Memory B cell (primary cell): Measurements from ENCODE around the gene ZNF576.
"Not testable (repeated sequence)": the region's sequence is repeated elsewhere in the genome, so short reads cannot be mapped to it uniquely, and the experiment has no call there.

ENCODE experiments used
- ATAC-seq: fragments of 150-1000 bp; cut with Tn5 transposase; 2 replicates; pipeline ENCODE4 v1.10.0; 2021; ENCODE audit warnings: low read depth, mild to moderate bottlenecking, moderate library complexity
- DNase-seq, 2 donors: peaks; one replicate each; pipeline ENCODE4 v3.0.0; 2022; ENCODE audit warnings: low spot score in 2 of 2
- H3K27ac Mint-ChIP-seq: one replicate; pipeline ENCODE4 v1.8.0; 2022; ENCODE audit warnings: mild to moderate bottlenecking, moderate library complexity, mixed read lengths
- H3K27me3 Mint-ChIP-seq: one replicate; pipeline ENCODE4 v1.8.0; 2022; ENCODE audit warnings: mixed read lengths
- H3K36me3 Mint-ChIP-seq: one replicate; pipeline ENCODE4 v1.8.0; 2022; ENCODE audit warnings: mild to moderate bottlenecking, mixed read lengths
- H3K4me1 Mint-ChIP-seq: one replicate; pipeline ENCODE4 v1.8.0; 2022; ENCODE audit warnings: mixed read lengths
- H3K4me3 Mint-ChIP-seq: one replicate; pipeline ENCODE4 v1.8.0; 2022; ENCODE audit warnings: mild to moderate bottlenecking, moderate library complexity, mixed read lengths
- H3K9me3 Mint-ChIP-seq: one replicate; pipeline ENCODE4 v1.8.0; 2022; ENCODE audit warnings: mixed read lengths

ZNF576 gene, protein sequence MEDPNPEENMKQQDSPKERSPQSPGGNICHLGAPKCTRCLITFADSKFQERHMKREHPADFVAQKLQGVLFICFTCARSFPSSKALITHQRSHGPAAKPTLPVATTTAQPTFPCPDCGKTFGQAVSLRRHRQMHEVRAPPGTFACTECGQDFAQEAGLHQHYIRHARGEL

DNA sequence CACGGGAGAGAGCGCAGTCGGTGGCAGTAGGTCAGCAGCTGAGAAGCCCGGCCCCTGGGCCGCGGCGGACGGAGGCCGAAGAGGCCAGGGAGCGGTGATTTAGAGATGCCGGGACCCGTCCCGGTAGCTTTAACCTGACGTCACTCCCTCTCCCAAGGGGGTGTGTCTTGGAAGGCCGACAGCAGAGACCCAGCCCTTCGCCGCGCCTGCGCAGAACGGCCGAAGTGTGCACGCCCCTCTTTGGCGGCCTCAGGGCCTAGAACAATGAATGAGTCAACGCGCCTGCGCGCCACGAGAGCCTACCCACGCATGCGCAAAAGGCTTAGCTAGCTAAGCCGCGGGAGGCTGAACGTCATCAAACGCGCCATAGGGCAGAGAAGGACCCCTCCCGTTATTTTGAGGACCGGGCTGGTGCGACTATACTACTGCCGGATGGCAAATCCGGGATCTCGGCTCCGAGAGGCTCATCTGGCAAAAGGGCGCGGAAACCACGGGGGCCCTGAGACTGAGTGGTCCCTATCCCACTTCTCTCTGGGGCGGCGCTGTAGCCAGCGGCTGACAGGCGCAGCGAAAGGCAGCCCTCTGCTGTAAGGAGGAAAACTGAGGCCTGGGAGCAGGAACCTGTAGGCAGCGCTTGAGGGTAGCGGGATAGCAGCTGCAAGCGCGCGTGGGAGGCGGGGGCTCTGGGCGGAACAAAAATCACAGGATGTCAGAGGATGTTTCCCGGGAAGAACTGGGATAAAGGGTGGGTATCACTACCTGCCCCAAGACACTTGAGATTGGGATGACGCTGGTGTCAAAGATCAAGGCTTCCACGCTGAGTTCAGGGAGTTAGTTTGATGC is at the start of gene ZNF576, which contains the start of gene IRGQ:
Gene ZNF576, plus strand, starts transcription at position 597 of the 843 bp plus-strand sequence. CDS start 514 bp downstream, outside the sequence.
Gene IRGQ, minus strand, starts transcription at position 136 of the 843 bp plus-strand sequence. CDS start 796 bp downstream, outside the sequence.
- peak; percentile 100 for DNase-seq
- no peaks in the 10 kb centered on the region for H3K27me3 Mint-ChIP-seq
- H3K4me3 Mint-ChIP-seq, result peak within 1 kb of the TSS; percentile 95
- H3K9me3 Mint-ChIP-seq, result no peaks in the 10 kb centered on the region
- H3K36me3 Mint-ChIP-seq, result peaks cover 3% of the 10 kb centered on the region
- peak within 1 kb of the TSS; percentile 100 for H3K27ac Mint-ChIP-seq
- peak; percentile 81 for ATAC-seq
- H3K4me1 Mint-ChIP-seq, result peaks cover 30% of the 10 kb centered on the region

DNA sequence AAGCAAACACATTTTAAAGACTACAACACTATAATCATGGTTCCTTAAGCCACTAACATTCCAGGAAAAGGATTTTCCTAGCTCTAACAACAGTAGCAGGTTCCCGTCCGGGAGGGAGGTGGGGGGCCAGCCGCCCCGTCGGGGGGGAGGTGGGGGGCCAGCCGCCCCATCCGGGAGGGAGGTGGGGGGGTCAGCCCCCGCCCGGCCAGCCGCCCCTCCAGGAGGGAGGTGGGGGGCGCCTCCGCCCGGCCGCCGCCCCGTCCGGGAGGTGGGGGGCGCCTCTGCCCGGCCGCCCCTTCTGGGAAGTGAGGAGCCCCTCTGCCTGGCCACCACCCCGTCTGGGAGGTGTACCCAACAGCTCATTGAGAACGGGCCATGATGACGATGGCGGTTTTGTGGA is 48.5 kb upstream of the ZNF576 start:
- H3K9me3 Mint-ChIP-seq, H3K4me3 Mint-ChIP-seq, DNase-seq, H3K27me3 Mint-ChIP-seq, H3K4me1 Mint-ChIP-seq, H3K27ac Mint-ChIP-seq, ATAC-seq: not testable (repeated sequence)
- H3K36me3 Mint-ChIP-seq, result peaks cover 31% of the 10 kb centered on the region

DNA sequence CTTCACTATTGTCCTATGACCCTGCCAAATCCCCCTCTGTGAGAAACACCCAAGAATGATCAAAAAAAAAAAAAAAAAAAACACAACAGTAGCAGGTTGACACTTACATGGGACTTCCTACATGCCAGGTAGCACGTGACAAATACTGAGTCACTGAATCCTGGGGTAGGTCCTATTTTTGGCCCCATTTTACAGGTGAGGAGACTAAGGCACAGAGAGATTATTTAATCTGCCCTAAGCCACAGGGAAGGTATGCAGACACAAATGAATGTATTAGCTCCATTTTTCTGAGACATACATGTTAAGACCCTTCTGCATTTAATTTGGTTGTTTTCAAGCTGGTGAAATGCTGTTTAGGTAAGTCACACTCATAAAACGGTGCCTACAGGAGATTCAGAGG is 47.7 kb upstream of the ZNF576 start:
- Mint-ChIP-seq H3K4me3 (no peak overlapping the region), H3K4me1 (peaks cover 2% of the 10 kb centered on the region), H3K9me3 (no peaks in the 10 kb centered on the region), H3K27ac (no peak overlapping the region), H3K27me3 (no peaks in the 10 kb centered on the region), H3K36me3 (peaks cover 23% of the 10 kb centered on the region)
- DNase-seq (no peak), ATAC-seq (no peak)

DNA sequence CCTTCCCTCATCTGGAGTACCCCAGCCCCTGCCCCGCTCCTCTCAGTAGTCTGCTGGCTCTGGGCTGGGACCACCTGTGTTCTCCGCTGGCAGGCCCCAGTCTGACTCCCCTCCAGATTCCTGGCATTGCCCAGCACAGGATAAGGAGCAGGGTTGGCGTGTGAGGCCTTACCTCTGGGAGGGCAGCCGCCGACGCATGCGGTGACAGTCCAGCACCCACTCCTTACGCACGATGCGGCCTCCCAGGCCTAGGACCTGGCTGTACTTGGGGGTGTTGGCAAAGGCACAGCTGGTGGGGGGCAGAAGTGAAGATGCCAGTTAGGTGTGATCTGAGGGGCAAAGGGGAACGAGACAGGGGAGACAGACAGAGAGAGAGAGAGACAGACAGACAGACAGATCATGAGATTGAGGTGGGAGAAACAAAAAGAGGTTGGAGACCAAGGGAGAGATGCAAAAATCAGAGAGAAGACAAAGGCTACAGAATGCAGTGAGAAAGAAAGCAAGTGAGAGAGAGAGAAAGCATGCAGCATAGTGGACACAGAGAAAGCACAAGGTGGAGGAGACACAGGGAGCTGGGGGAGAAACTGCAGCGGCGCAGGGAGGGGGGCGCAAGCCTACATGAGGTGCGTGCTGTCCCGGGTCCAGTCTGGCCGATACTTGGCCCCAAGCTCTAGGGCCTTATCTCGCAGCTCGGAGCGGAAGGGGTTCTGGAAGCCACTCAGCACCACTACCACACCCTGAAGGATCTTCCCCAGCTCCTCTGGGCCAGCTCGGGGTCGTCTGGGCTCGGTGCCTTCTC is 44.8 kb upstream of the ZNF576 start:
- ATAC-seq (no peak), DNase-seq (no peak)
- no peak overlapping the region for H3K4me3 Mint-ChIP-seq
- H3K36me3 Mint-ChIP-seq, result peaks cover 21% of the 10 kb centered on the region
- H3K4me1 Mint-ChIP-seq, result peaks cover 7% of the 10 kb centered on the region
- H3K27me3 Mint-ChIP-seq, result no peaks in the 10 kb centered on the region
- H3K9me3 Mint-ChIP-seq, result no peaks in the 10 kb centered on the region
- no peak overlapping the region for H3K27ac Mint-ChIP-seq

DNA sequence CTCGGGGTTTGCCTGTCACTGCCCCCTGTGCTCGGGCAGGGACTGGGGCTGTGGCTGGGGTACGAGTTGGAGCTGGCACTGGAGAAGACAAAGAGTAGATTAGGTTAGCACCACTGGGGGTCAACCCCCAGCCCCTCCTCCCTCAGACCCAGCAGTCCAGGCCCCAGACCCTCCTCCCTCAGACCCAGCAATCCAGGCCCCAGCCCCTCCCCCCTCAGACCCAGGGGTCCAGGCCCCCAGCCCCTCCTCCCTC is 44.3 kb upstream of the ZNF576 start:
- Mint-ChIP-seq H3K27me3 (no peaks in the 10 kb centered on the region), H3K27ac (no peak overlapping the region), H3K9me3 (no peaks in the 10 kb centered on the region), H3K4me3 (no peak overlapping the region), H3K4me1 (peaks cover 7% of the 10 kb centered on the region), H3K36me3 (peaks cover 21% of the 10 kb centered on the region)
- ATAC-seq (no peak), DNase-seq (no peak)

DNA sequence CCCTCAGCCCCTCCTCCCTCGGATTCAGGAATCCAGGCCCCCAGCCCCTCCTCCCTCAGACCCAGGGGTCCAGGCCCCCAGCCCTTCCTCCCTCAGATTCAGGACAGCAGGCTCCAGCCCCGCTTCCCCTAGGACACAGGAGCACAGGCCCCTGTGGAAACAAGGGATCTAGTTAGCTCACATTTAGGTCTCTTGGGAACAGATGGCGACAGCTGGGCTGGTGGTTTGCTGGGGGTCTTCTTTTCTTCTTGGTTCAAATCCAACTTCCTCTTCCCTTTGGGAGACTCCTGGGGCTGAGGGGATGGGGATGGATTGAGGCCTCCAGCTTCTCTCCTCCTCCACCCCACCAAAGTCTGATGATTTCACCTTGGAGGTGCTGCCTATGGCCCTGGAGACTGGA is 43.8 kb upstream of the ZNF576 start:
- H3K9me3 Mint-ChIP-seq, result no peaks in the 10 kb centered on the region
- DNase-seq (no peak), ATAC-seq (no peak)
- H3K27ac Mint-ChIP-seq, result no peak overlapping the region
- peaks cover 23% of the 10 kb centered on the region for H3K36me3 Mint-ChIP-seq
- H3K4me1 Mint-ChIP-seq, result peaks cover 7% of the 10 kb centered on the region
- H3K27me3 Mint-ChIP-seq, result no peaks in the 10 kb centered on the region
- H3K4me3 Mint-ChIP-seq, result no peak overlapping the region

DNA sequence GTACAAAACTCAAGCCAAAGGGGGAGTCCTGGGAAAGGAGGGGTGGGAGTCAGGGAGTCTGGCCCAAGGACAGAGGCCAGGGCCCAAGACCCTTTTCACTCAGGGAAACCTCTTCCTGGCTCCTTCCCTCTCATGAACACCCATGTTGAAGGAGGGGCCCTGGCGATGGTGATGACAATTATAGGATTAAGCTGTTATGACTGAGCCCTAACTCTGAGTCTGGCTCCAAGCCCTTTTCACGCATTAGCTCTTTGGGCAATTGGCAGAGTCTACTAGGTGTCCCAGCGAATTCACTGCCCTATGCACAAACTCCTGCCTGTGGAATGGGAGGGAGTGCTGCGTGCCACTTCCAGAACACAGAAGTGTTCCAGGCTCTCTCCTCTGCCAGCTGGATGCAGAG is 42.7 kb upstream of the ZNF576 start:
- Mint-ChIP-seq H3K9me3 (no peaks in the 10 kb centered on the region), H3K27ac (no peak overlapping the region), H3K4me1 (peaks cover 7% of the 10 kb centered on the region), H3K4me3 (no peak overlapping the region), H3K36me3 (peaks cover 23% of the 10 kb centered on the region), H3K27me3 (no peaks in the 10 kb centered on the region)
- ATAC-seq (no peak), DNase-seq (no peak)

DNA sequence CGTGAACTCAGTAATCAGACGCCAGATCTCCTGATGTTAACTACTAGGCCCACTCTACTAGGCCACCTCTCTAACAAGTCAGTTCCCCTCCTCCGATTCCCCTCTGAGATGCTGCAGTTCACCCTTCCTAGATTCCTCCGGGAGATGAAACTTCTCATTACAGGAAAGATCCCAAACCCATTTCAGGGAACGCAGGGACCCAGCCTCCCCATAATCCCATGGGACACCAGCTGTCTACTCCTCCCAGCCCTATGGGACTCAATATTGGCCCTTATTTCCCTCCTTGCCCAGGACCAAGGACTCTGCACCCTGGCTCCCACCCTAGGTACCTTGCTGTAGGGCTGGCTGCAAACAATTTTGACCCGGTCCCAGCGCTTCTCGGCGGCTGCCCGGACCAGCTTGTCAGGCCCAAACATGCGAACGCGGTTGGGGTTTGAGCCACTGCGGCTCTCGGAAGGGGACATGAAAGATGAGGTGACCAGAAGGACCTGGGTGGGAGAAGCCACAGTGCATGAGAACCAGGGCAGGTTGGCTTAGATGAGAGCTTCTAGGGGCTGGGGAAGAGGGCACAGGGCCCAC is 42.0 kb upstream of the ZNF576 start:
- Mint-ChIP-seq H3K36me3 (peaks cover 23% of the 10 kb centered on the region), H3K9me3 (no peaks in the 10 kb centered on the region), H3K4me1 (peaks cover 7% of the 10 kb centered on the region), H3K27ac (no peak overlapping the region), H3K4me3 (no peak overlapping the region), H3K27me3 (no peaks in the 10 kb centered on the region)
- DNase-seq, result no peak
- ATAC-seq, result no peak

DNA sequence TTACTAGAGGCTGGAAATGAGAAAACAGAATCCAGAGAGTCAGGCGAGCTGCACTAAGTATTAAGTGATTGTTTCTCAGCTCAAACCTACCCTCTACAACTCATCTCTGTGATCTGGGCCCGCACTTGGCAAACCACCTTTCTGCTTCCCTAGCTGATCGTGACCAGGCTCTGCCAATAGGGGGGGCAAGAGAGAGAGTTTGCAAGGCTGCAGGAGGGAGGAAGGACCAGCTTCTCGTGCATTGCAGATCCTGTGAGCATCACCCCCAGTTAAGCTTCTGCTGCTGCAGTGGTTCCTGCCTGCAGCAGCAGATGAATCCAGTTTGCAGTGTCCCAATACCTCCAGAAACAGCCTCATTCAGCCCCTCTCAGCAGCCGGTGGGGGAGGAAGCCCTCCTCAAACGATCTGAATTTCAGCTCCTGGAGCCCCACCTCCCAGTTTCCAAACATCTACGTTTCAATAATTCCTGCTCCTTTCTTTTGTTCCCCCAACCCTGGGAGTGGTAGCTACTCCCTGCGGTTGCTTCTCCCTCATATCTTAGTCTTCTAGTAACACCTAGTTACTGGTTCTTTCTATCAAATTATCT is 41.1 kb upstream of the ZNF576 start:
- H3K36me3 Mint-ChIP-seq, result peaks cover 26% of the 10 kb centered on the region
- no peak overlapping the region for H3K4me3 Mint-ChIP-seq
- peak; percentile 77 to 81 for DNase-seq
- no peak overlapping the region for H3K27ac Mint-ChIP-seq
- H3K9me3 Mint-ChIP-seq, result no peaks in the 10 kb centered on the region
- peak; percentile 95 for ATAC-seq
- peaks cover 9% of the 10 kb centered on the region for H3K4me1 Mint-ChIP-seq
- H3K27me3 Mint-ChIP-seq, result no peaks in the 10 kb centered on the region

DNA sequence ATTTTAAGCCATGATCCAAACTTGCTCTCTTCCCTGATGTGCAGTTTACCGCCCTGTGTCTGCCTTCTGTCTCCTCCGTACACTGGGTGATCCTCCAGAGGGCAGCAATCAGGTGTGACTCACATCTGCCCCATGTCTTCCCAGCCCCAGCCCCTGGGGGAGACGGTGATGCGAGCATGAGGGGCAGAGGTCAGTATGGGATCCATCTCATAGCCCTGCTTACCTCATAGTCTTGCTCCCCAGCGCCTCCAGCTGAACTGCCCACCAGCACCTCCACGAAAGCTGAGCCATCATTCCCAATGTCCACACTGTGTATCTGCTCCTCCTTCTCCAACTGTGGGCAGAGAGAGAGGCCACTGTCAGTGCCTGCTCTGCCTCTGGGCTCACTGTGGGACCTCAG is 35.7 kb upstream of the ZNF576 start:
- peak overlapping the region; percentile 84 for H3K27ac Mint-ChIP-seq
- H3K27me3 Mint-ChIP-seq, result no peaks in the 10 kb centered on the region
- no peaks in the 10 kb centered on the region for H3K9me3 Mint-ChIP-seq
- peaks cover 39% of the 10 kb centered on the region for H3K4me1 Mint-ChIP-seq
- ATAC-seq (no peak), DNase-seq (no peak)
- H3K4me3 Mint-ChIP-seq, result no peak overlapping the region
- peaks cover 13% of the 10 kb centered on the region for H3K36me3 Mint-ChIP-seq

DNA sequence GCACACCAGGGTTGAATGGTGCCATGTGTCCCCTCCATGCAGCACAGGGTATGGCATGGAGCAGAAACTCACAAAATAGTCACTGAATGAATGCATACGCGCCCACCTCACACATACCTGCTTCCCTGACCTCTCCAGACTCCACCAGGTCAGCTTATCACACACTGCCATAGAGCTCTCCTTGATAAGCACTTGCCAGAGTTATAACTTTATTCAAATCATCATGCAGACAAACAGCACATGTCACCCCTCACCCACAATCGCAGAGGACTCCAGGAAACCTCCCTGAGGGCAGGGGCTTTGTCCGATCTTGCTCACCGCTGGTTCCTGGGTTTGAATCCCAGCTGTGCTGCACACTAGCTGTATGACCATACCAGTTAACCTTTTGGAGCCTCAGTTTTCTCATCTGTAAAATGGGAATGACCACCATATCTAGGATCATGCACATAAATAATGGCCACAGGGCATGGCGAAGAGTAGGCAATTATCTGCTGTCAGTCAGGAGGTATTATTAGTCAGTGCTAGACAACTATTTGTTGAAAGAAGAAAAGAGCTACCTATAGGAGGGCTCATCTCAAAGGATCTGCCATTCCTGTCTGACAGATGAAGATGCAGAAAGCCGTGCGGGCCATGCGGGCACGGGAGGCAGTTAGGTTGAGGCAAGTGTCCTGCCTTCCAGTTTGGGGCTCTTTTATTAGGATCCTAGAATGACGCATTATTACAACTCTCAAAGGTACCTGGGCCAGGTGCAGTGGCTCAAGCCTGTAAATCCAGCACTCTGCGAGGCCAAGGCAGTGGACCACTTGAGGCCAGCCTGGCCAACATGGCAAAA is 35.0 kb upstream of the ZNF576 start:
- ATAC-seq (no peak), DNase-seq (no peak)
- Mint-ChIP-seq H3K4me3 (peak overlapping the region; percentile 15), H3K27ac (peak overlapping the region; percentile 84), H3K4me1 (peaks cover 39% of the 10 kb centered on the region), H3K9me3 (no peaks in the 10 kb centered on the region), H3K27me3 (no peaks in the 10 kb centered on the region), H3K36me3 (peaks cover 13% of the 10 kb centered on the region)

DNA sequence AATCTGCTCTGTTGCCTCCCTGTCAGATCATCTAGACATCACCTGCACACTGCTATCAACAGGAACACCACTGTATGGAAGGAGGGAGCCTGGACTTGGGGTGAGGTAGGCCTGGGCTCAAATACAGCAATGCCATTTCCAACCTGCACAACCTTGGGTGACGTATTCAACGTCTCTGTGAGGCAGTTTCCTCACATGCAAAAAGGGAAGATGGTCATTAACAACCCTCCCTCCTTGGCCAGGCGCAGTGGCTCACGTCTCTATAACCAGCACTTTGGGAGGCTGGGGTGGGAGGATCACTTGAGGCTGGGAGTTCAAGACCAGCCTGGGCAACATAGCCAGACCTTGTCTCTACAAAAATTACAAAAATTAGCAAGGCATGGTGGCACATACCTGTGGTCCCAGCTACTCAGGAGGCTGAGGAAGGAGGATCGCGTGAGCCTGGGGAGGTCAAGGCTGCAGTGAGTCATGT is 34.1 kb upstream of the ZNF576 start:
- ATAC-seq (no peak), DNase-seq (no peak)
- peaks cover 15% of the 10 kb centered on the region for H3K36me3 Mint-ChIP-seq
- H3K27me3 Mint-ChIP-seq, result no peaks in the 10 kb centered on the region
- no peaks in the 10 kb centered on the region for H3K9me3 Mint-ChIP-seq
- H3K4me3 Mint-ChIP-seq, result peak overlapping the region; percentile 67
- peak overlapping the region; percentile 84 for H3K27ac Mint-ChIP-seq
- H3K4me1 Mint-ChIP-seq, result peaks cover 41% of the 10 kb centered on the region

DNA sequence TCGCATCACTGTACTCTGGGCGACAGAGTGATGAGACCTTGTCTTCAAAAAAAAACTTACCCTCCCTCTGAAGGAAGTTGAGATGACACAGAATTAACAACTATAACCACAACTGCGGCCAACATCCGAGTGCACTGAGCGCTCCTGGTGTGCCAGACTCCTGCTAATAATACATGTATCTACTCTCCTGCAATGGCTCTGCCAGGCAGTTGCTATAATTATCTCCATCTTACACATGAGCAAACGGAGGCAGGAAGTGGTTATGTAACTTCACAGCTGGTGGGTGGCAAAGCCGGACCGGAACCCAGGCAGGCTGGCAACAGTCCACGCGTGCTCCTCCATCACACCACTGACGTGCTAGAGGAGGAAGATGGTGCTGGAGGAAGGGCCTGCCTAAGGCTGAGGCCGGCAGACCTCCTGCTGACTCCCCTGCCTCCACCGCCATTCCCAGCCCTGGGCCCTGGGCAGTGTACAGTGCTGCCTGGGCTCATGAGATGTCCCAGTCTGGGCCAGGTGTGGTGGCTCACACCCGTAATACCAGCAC is 33.6 kb upstream of the ZNF576 start:
- ATAC-seq (peak; percentile 91), DNase-seq (peak; percentile 64 to 71)
- Mint-ChIP-seq H3K27me3 (no peaks in the 10 kb centered on the region), H3K36me3 (peaks cover 13% of the 10 kb centered on the region), H3K27ac (peak overlapping the region; percentile 84), H3K9me3 (no peaks in the 10 kb centered on the region), H3K4me3 (peak overlapping the region; percentile 67), H3K4me1 (peaks cover 41% of the 10 kb centered on the region)
